HG03097 (cell line): ENCODE results near the gene YPEL1.

Experiments
- ATAC-seq: cut with Tn5 transposase; IDR thresholded peaks from one replicate; pipeline ENCODE4 v1.9.1; 2021; ENCODE audit not compliant: unreplicated experiment, low FRiP score

The YPEL1 gene

GRCh38 chr22:21660904-21661303 is 74.7 kb downstream of the YPEL1 start:
- no peak for ATAC-seq

DNA sequence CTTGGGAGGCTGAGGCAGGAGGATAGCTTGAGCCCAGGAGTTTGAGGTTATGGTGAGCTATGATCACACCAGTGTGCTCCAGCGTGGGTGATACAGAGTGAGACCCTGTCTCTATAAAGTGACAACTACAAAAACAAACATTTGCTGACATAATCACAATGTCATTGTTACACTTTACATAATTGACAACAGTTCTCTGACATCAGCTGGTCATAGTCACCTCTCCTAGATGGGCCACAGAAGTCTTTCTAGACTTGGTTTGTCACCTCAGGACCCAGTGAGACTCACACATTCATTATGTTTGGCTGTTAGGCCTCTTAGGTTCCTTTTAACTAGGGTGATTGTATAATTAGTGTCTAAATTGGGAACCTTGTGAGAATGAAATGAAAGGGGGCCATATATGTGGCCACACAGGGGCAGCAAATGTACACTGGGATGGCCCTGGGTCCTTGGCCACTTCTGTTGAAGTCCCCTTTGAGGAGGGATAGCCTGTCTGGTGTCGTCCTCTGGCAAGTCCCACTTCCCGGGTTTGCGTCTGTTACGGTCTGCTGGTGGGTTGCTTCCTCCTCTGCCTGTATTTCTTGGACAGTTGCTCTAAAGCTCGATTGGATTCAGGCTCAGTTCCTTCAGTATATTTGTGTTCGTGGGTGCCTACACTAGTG is 75.6 kb downstream of the YPEL1 start:
- ATAC-seq = no peak

GRCh38 chr22:21657360-21658032 is 78.1 kb downstream of the YPEL1 start:
- peak; percentile 58 for ATAC-seq

- ATAC-seq = no peak
These were observed 78.6 kb downstream of the YPEL1 start for GRCh38 chr22:21657020-21657359.

DNA sequence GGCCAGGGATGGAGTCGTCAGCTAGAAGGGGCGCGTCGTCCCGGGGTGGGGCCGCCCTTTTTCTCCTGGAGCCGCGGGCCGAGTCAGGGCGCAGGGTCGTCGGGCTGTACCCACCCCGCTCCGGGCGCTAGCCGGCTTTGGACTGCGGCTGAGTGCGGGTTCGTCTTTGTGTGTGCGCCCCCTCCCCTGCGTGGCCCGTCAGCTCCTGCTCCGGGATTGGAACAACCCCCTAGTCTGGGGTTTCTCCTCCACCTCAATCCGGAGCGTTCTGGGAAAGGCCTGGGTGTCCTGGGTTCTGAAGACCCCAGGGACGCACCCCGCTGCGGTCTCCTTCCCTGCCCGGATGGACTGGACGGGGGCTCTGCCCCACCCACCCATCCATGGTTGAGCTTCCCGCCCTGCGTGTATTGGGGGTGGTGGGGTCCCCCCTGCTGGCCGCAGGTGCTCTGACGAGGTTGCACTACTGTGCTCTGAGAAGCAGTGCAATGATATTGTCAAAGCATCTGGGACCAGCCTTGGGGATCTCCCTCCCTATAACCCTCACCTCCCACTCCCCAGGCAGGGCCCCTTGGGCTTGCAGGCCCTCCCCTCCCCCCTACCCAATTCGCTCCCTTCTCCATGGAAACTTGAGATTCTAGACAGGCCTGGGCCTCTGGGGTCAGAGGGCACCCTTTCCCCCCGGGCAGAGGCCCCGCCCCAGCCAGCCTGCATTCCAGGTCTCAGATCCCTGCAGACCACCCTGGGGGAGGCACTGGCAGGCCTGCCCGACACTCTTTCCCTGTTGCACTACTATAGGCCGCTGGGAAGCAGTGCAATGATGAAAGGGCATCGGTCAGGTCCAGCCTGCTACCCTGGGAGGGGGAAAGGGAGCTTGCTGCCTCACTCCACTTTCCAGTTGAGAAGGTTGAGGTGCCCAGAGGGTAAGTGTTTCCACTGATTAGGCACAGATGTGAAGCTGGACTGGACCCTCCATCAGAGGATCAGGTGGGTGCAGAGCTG is 82.7 kb downstream of the YPEL1 start:
- no peak for ATAC-seq

DNA sequence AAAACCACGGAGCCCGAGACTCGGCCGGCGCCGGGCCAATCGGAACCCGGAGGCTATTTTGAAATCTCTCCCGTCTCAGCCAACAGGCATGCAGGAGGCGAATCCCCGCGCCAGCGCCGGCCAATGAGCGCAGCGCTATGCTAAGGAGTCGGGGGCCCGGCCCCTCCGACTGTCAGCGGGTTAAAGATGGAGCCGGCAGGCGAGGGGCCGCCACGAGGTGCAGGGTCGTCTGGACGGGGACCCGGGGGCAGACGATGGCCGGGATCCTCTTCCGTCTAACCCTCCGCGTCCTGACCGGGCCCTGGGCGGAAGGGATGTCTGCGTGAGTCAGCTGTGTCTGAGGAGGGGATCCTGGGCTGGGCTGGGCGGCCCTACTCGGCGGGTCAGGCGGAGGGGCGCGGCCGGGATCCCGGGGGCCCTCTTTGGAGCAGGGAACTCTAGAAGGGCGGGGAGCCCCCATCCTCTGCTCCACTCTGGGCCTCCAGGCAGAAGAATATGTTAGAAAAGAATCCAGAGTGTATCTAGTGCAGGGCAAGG is 83.5 kb downstream of the YPEL1 start:
- ATAC-seq = peak; percentile 68

DNA sequence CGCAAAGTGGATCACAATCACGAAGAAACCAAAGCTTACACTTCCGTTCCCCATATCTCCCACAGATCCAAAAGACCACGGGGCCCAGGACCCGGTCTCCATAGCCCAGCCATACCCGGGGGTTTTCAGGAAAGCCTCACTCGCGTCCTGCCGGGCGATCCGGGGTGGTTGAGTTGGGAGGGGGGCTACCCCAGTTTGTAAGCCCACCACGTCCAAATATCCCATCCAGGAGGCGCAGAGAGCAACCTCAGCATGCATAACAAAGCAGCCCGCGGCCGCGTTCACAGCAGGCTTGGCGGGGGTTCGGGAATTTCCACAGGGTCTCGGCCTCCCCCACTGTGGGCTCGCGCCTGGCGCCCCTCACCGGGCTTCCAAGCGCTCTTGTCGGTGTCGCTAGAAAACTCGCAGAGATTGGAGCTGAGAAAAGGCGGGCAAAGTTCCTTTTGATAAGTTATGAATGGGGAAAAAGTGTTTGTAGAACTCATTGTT is 84.0 kb downstream of the YPEL1 start:
- peak; percentile 25 for ATAC-seq

- peak; percentile 3 for ATAC-seq
These were observed 84.6 kb downstream of the YPEL1 start for GRCh38 chr22:21650823-21651520.

DNA sequence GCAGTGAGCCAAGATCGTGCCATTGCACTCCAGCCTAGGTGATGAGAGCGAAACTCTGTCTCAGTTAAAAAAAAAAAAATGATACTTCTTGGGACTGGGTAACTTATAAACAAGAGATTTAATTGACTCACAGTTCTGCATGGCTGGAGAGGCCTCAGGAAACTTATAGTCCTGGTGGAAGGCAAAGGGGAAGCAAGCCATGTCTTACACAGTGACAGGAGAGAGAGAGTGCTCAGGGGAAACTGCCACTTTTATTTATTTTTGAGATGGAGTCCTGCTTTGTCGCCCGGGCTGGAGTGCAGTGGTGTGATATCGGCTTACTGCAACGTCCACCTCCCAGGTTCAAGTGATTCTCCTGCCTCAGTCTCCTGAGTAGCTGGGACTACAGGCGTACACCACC is 85.3 kb downstream of the YPEL1 start:
- no peak for ATAC-seq
